Heart right ventricle (tissue), 16 donors: ENCODE data around the gene TAB2. TPM values are rescaled to one million over a fixed set of nuclear protein-coding genes. Genes with fewer than 3 reads are reported as not detected.

ENCODE experiments used
- ATAC-seq, 8 donors: fragments of 200-7000 bp; cut with Tn5 transposase; one replicate each; pipeline ENCODE4 v1.9.1; 2020; ENCODE audit warnings: mild to moderate bottlenecking in 8 of 8, moderate library complexity in 8 of 8, moderate number of reproducible peaks in 1 of 8
- DNase-seq, 2 donors: peaks; one replicate each; pipeline ENCODE4 v3.0.0-alpha.2; 2020
- H3K27ac ChIP-seq, 10 donors: fragments of 200-600 bp; sonication (generic) in 2 of 10; one replicate each; pipeline versions ENCODE4 v1.5.0 to v1.8.0; 2020 to 2022; ENCODE audit warnings: mild to moderate bottlenecking in 3 of 10
- H3K27me3 ChIP-seq, 7 donors: fragments of 200-600 bp; one replicate each; pipeline ENCODE4 v1.8.0; 2021 to 2022; ENCODE audit warnings: mild to moderate bottlenecking in 2 of 7
- H3K36me3 ChIP-seq, 9 donors: fragments of 200-600 bp; sonication (generic) in 1 of 9; one replicate each; pipeline versions ENCODE4 v1.5.0 to v1.8.0; 2020 to 2022; ENCODE audit warnings: mild to moderate bottlenecking in 2 of 9
- H3K4me1 ChIP-seq, 9 donors: fragments of 200-600 bp; sonication (generic) in 1 of 9; one replicate each; pipeline versions ENCODE4 v1.5.0 to v1.8.0; 2020 to 2022; ENCODE audit warnings: mild to moderate bottlenecking in 4 of 9
- H3K4me3 ChIP-seq, 10 donors: fragments of 200-600 bp; sonication (generic) in 2 of 10; one replicate each; pipeline versions ENCODE4 v1.5.0 to v1.8.0; 2020 to 2022; ENCODE audit warnings: mild to moderate bottlenecking in 7 of 10, moderate library complexity in 2 of 10
- H3K9me3 ChIP-seq, 11 donors: fragments of 200-600 bp in 10 of 11; sonication (generic) in 2 of 11; one replicate each; pipeline versions ENCODE4 v1.5.0 to v1.8.0; 2013 to 2022; ENCODE audit warnings: mild to moderate bottlenecking in 2 of 11, control low read depth in 1 of 11, moderate library complexity in 1 of 11
- WGBS, 2 donors: extraction: QIAGEN DNeasy Blood & Tissue Kit; methylation state at CpG; one replicate each; pipeline ENCODE4 v1.1.7; 2013; ENCODE audit warnings: inconsistent platforms in 1 of 2; 5-methylcytosine and 5-hydroxymethylcytosine counted together
- intact Hi-C, 10 donors: fragments of 100-400 bp; cut with DNase I; formaldehyde crosslinking; loops; one replicate each; pipeline versions ENCODE4 v1.11.1 to v1.14.2; 2022
- polyA plus RNA-seq, 2 donors: library from polyadenylated mRNA; stranded (reverse); fragments of 200-250 nt; gene quantifications; one replicate each; pipeline ENCODE4 v1.2.3, GENCODE V29; 2013
- total RNA-seq, 10 donors: library from RNA; stranded (reverse); fragmentation: NEBNext Ultra II Directional in 3 of 10; extraction: Animal tissue kit (Norgen Biotek cat#: 25700) in 3 of 10; gene quantifications; one replicate each; pipeline versions ENCODE4 v1.2.1 to v1.2.4, GENCODE V29; 2021 to 2023
- TF ChIP-seq, protein P1 (sequence below), 9 donors: fragments of 200-600 bp; sonication (generic) in 2 of 9; IDR thresholded peaks; one replicate each; pipeline versions ENCODE4 v1.5.0 to v1.8.0; 2021 to 2022; ENCODE audit warnings: antibody characterized with exemption in 9 of 9, mild to moderate bottlenecking in 5 of 9, moderate library complexity in 1 of 9
- donor health status: Arrhythmogenic right ventricular cardiomyopathy.
- donor health status: ischemic (EF 13 %, LVEDD 7.1; RV severe dilation, severe dysfunction).
- donor health status: healthy with polysubstance abuse.
- donor health status: DM: no; HTN: yes; CAD: no.
- donor health status: DM: no; HTN: no; CAD: no.
- donor health status: ischemic (EF 25% LVEDD 6.9; RV normal size, moderate dysfunction).
- donor health status: ischemic (EF 25% LVEDD 5.7; RV mildly dilated, moderate dysfunction).
- donor health status: healthy.
- donor health status: DM: yes; HTN: yes; CAD: no.
- donor health status: Ischemic cardiomyopathy.
- donor health status: ischemic (EF 35%, LVEDD 5.7; RV mildly dilated, moderate dysfunction).
- donor health status: nonischemic (EF 11% LVEDD 7.7; RV severe dilation, severe dysfunction).
- donor health status: DM: yes; HTN: yes; CAD: no.
- donor health status: PGD.
- donor health status: ischemic (EF 29% LVEDD 5.4; RV normal size, mild dysfunction).
- donor health status: nonischemic (EF 23%, LVEDD 6.1; RV moderate dilation, normal function).

The TAB2 gene
- total and polyA plus RNA-seq, 12 donors, result 13.6 to 72.5 (median 54.3) TPM

DNA sequence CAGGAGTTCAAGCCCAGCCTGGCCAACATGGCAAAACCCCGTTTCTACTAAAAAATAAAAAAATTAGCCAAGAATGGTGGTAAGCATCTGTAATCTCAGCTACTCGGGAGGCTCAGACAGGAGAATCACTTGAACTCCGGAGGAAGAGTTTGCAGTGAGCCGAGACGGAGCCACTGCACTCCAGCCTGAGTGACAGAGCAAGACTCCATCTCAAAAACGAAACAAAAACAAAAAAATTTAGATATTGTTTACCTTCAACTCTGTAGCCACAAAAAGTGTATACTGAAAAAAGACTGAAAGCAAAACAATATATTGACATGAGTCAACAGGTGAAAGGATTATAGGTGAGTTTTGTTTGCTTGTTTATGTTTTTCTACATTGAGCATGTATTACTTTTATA lies 30.6 kb upstream of the TAB2 start:
- H3K36me3 ChIP-seq, result no peaks in the 10 kb centered on the region
- no peak overlapping the region for H3K4me3 ChIP-seq
- peaks cover 0 to 16% (median 0%) of the 10 kb centered on the region in 7 donors for H3K27me3 ChIP-seq
- H3K4me1 ChIP-seq, result no peaks in the 10 kb centered on the region
- TF ChIP-seq, protein P1, sequence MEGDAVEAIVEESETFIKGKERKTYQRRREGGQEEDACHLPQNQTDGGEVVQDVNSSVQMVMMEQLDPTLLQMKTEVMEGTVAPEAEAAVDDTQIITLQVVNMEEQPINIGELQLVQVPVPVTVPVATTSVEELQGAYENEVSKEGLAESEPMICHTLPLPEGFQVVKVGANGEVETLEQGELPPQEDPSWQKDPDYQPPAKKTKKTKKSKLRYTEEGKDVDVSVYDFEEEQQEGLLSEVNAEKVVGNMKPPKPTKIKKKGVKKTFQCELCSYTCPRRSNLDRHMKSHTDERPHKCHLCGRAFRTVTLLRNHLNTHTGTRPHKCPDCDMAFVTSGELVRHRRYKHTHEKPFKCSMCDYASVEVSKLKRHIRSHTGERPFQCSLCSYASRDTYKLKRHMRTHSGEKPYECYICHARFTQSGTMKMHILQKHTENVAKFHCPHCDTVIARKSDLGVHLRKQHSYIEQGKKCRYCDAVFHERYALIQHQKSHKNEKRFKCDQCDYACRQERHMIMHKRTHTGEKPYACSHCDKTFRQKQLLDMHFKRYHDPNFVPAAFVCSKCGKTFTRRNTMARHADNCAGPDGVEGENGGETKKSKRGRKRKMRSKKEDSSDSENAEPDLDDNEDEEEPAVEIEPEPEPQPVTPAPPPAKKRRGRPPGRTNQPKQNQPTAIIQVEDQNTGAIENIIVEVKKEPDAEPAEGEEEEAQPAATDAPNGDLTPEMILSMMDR (IDR thresholded peaks at IDR 0.05), result no peak
- H3K27ac ChIP-seq, result no peak overlapping the region
- intact Hi-C loops, result no loop called here
- no peaks in the 10 kb centered on the region for H3K9me3 ChIP-seq
- WGBS, 2 donors, result 78 to 86% methylated on average over 6 of the region's 6 CpGs
- ATAC-seq (no peak), DNase-seq (no peak)

DNA sequence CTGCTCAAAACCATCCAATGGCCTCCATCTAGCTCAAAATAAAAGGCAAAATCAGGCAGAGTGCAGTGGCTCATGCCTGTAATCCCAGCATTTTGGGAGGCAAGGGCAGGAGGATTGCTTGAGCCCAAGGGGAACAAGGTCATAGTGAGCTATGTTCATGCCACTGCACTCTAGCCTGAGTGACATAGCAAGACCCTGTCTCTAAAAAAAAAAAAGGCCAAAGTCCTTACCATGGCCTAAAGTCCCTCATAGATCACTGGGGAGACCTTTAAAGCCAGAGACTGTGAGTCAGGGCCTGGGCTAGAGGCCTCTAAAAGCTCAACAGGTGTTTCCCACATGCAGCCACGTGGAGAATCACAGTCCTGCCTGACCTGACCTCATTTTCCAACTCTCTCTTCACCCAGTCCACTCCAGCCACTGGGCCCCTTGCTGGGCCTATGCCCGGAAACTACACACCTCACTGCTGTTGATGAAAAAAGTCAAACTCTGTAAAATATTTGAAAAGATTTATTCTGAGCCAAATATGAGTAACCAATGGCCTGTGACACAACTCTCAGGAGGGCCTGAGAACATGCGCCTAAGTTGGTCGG lies 28.2 kb upstream of the TAB2 start:
- Histone ChIP-seq H3K27me3 (peaks cover 0 to 4% (median 0%) of the 10 kb centered on the region in 7 donors), H3K27ac (no peak overlapping the region), H3K36me3 (no peaks in the 10 kb centered on the region), H3K4me1 (no peaks in the 10 kb centered on the region), H3K9me3 (no peaks in the 10 kb centered on the region), H3K4me3 (no peak overlapping the region)
- ATAC-seq (no peak), DNase-seq (no peak)
- intact Hi-C loops, result no loop called here
- 85 to 94% methylated on average over 4 of the region's 4 CpGs for WGBS, 2 donors
- TF ChIP-seq, protein P1 (IDR thresholded peaks at IDR 0.05), result no peak

DNA sequence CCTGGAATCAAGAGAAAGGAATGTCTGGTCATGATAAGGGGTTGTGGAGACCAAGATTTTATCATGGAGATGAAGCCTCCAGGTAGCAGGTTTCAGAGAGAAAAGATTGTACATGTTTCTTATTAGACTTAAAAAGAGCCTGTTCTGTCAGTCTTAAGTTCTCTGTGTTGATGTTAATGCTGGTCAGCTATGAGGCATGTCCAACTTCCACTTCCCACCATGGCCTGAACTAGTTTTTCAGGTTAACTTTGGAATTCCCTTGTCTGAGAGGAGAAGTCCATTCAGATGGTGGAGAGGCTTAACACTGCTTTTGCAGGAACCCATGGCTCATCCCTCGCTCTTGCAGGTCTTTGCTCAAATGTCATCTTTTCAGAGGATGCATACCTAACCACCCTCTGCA lies 27.5 kb upstream of the TAB2 start:
- no peak overlapping the region for H3K27ac ChIP-seq
- H3K4me3 ChIP-seq, result no peak overlapping the region
- intact Hi-C loops, result no loop called here
- H3K4me1 ChIP-seq, result no peaks in the 10 kb centered on the region
- H3K27me3 ChIP-seq, result peaks cover 0 to 4% (median 0%) of the 10 kb centered on the region in 7 donors
- TF ChIP-seq, protein P1 (IDR thresholded peaks at IDR 0.05), result no peak
- H3K9me3 ChIP-seq, result no peaks in the 10 kb centered on the region
- no peaks in the 10 kb centered on the region for H3K36me3 ChIP-seq
- no peak for ATAC-seq
- DNase-seq, result no peak
- 98 to 100% methylated on average over 1 of the region's 1 CpG for WGBS, 2 donors

DNA sequence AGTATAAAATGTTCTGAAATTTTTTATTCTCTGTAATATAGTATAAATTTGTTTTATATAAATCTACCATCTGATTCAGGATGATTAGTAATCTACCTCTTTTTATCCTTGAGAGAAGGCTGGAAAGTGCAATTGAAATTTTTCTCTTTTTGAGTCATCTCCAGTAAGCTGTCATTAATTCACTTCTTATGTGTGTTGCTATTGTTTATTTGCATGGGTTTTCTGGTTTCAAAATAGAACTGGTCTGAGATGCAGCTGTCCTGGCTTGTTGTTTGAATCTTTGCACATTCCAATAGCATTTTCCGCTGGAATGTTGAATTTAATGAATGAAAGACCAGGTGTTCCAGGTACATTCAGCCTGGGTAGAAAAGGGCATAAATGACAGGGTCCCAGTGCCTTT lies 24.3 kb upstream of the TAB2 start:
- no peak overlapping the region for H3K4me3 ChIP-seq
- WGBS, 2 donors, result 94 to 100% methylated on average over 1 of the region's 1 CpG
- TF ChIP-seq, protein P1 (IDR thresholded peaks at IDR 0.05), result no peak
- peaks cover 0 to 4% (median 0%) of the 10 kb centered on the region in 7 donors for H3K27me3 ChIP-seq
- no peaks in the 10 kb centered on the region for H3K9me3 ChIP-seq
- ATAC-seq (no peak), DNase-seq (no peak)
- H3K4me1 ChIP-seq, result no peaks in the 10 kb centered on the region
- H3K27ac ChIP-seq, result no peak overlapping the region
- intact Hi-C loops, result no loop called here
- H3K36me3 ChIP-seq, result no peaks in the 10 kb centered on the region
